ENCODE data around the gene TIPARP. TPM values are rescaled to one million over a fixed set of nuclear protein-coding genes. Genes with fewer than 3 reads are reported as not detected.
A peak's percentile ranks its signal among the peaks of the same experiment; 100 is the strongest.

Gene TIPARP
- total and polyA plus RNA-seq, 2 of the 13 experiments (the other 11 are each of a cell fraction or from before 2014, with no cell fraction given): 7.3 to 19.7 TPM

DNA sequence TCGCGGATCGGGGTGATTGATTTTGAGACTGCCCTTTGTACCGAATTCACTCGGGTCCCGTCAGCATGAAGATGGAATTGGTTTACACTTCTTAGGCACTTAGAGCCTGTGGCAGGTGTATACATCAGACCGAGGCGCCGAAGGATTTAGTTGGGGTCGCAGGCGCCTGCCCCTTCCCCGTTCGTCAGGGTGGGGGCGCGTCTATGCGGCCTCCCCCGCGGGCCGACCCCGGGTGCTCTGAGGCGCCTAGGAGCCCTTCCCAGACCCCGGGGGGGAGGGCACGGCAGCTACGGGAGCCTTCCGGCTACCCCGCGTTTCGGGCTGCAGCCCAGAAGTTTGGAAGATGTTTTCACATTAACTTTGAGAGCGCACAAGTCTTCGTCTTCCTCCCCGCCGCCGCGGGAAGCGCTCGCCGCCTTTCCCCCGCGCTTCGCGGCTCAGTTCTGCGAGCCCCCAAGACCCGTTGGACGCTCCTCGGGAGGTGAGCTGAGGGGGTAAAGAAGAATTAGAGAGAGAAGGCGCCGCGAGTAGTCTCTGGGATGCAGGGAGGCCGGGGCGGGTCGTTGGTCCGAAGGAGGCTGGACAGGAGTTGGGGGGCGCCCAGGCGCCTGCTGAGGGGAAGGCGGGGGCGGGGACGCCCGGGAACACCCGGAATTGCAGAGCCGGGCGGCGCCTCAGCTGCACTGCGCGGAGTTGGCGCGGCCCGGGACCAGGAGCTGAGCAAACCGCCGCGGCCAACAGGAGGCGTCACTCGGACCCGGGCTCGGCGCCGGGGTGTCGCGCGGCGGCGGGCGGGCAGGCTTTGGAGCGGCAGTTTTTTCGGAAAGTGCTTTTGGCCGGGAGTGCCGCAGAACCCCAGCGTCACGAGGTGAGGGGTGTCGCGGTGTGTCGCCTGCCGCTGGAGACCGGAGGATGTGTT is 780 bp downstream of the TIPARP start (continued):
- TF ChIP-seq, protein P1, sequence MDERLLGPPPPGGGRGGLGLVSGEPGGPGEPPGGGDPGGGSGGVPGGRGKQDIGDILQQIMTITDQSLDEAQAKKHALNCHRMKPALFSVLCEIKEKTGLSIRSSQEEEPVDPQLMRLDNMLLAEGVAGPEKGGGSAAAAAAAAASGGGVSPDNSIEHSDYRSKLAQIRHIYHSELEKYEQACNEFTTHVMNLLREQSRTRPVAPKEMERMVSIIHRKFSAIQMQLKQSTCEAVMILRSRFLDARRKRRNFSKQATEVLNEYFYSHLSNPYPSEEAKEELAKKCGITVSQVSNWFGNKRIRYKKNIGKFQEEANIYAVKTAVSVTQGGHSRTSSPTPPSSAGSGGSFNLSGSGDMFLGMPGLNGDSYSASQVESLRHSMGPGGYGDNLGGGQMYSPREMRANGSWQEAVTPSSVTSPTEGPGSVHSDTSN (CRISPR knock-in tag; IDR thresholded peaks at IDR 0.05): no peak

DNA sequence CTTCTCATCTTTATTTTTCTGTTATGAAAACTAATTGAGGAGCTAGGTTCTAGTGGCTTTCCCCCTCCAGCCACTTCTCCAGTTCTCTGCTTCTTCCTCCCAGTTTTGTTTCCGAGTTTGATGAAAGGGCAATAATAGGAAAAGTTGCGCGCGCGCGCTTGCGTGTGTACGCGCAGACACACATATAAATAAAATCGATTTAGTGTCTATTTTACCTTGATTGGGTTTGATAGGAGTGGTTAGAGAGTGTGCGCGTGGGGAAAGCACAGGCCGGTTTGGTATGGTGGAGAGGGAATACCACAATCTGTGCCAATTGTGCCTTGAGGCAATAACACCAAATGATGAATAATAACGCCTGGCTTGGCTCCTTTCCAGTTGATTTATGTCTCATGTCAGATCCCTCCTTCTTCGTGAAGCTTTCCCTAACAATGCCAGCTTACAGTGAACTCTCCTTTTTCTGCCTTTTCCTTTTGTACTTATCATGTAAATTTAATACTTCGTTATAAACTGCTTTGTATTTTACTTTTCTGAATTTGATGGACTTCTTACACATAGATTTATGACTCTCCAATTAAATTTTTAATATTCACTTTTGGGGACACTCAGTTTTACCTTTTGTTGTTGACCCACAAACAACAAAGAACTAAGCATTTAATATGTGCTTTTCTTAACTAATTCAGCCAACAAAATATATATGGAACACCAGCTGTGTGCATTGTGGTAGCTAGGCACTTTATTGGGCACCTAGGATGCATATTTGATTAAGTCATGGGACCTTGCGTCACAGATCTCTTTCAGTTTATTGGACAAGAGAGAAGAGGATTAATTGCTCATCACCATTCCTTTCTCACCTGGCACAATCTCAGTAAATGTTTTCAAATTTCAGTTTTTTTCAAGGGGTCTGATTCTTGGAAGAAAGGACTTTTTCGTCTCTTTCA is 1.7 kb downstream of the TIPARP start:
- peak overlapping the region; percentile 89 for H3K27ac ChIP-seq (ENCODE audit: extremely low read length, insufficient read depth, low read length)
- FAIRE-seq (no peak), DNase-seq (ENCODE audit: low spot score) (peak; percentile 24), ATAC-seq (no peak)
- intact Hi-C loops (cut with micrococcal nuclease; ENCODE audit: unreplicated experiment) (loop anchor here (2.0 to 10.0 kb wide), 5 partner anchors 53 to 521 kb away; partner anchors contain the start of gene LEKR1), in situ Hi-C loops (cut with HindIII; ENCODE audit: extremely low pct_ligation_motif_present, low pct_unique_long_range_greater_than_20kb) (loop anchor here (10.0 kb wide), 3 partner anchors 121 to 459 kb away; partner anchors contain the start of gene SSR3)
- H3K4me3 ChIP-seq (replicated peaks in 1 of 3; ENCODE audit: insufficient read depth in 1 of 3, low read depth in 2 of 3, low read length in 3 of 3): peak overlapping the region; percentile 76 to 96 (median 82)
- peaks cover 62% of the 10 kb centered on the region for H3K79me2 ChIP-seq (ENCODE audit: insufficient read depth, low read length)
- WGBS (ENCODE audit: low lambda C conversion rate): 16% methylated on average over 18 of the region's 18 CpGs
- peaks cover 4 to 23% of the 10 kb centered on the region in 2 experiments; a peak in 4 of 5 replicates for H3K36me3 ChIP-seq (replicated peaks in 1 of 2; ENCODE audit: control insufficient read depth in 1 of 2, insufficient read depth in 2 of 2, low read length in 2 of 2)
- H3K9me3 ChIP-seq (ENCODE audit: low read length): no peaks in the 10 kb centered on the region
- ChIA-PET CTCF (ENCODE audit: low intra/inter-chr PET ratio, low total read pairs) (no interaction called here), POLR2A (interaction anchor here (1.1 to 3.2 kb wide), 4 partner anchors 27 to 499 kb away, joined by 3 to 36 read pairs (median 10); no protein-coding TSS in a partner anchor)
- H3K4me2 ChIP-seq (ENCODE audit: low read depth, low read length): peak overlapping the region; percentile 91
- H3K27me3 ChIP-seq (ENCODE audit: control insufficient read depth in 1 of 2, insufficient read depth in 2 of 2, low read length in 2 of 2): no peaks in the 10 kb centered on the region
- peaks cover 58% of the 10 kb centered on the region for H3K4me1 ChIP-seq (ENCODE audit: insufficient read depth, low read length)
- BruUV-seq (replicated peaks): no TSS peak
- no peak overlapping the region for H2AFZ ChIP-seq (ENCODE audit: low read length)
- peaks cover 25% of the 10 kb centered on the region for H4K20me1 ChIP-seq (ENCODE audit: insufficient read depth, low read length)
- H3K9ac ChIP-seq (ENCODE audit: insufficient read depth, low read depth, low read length): peak overlapping the region; percentile 87
- TF ChIP-seq, protein P2, sequence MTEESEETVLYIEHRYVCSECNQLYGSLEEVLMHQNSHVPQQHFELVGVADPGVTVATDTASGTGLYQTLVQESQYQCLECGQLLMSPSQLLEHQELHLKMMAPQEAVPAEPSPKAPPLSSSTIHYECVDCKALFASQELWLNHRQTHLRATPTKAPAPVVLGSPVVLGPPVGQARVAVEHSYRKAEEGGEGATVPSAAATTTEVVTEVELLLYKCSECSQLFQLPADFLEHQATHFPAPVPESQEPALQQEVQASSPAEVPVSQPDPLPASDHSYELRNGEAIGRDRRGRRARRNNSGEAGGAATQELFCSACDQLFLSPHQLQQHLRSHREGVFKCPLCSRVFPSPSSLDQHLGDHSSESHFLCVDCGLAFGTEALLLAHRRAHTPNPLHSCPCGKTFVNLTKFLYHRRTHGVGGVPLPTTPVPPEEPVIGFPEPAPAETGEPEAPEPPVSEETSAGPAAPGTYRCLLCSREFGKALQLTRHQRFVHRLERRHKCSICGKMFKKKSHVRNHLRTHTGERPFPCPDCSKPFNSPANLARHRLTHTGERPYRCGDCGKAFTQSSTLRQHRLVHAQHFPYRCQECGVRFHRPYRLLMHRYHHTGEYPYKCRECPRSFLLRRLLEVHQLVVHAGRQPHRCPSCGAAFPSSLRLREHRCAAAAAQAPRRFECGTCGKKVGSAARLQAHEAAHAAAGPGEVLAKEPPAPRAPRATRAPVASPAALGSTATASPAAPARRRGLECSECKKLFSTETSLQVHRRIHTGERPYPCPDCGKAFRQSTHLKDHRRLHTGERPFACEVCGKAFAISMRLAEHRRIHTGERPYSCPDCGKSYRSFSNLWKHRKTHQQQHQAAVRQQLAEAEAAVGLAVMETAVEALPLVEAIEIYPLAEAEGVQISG (CRISPR knock-in tag; IDR thresholded peaks at IDR 0.05): 0 out of 2 replicates have a peak, but pooled peaks have one; percentile 2
- TF ChIP-seq, protein P3, sequence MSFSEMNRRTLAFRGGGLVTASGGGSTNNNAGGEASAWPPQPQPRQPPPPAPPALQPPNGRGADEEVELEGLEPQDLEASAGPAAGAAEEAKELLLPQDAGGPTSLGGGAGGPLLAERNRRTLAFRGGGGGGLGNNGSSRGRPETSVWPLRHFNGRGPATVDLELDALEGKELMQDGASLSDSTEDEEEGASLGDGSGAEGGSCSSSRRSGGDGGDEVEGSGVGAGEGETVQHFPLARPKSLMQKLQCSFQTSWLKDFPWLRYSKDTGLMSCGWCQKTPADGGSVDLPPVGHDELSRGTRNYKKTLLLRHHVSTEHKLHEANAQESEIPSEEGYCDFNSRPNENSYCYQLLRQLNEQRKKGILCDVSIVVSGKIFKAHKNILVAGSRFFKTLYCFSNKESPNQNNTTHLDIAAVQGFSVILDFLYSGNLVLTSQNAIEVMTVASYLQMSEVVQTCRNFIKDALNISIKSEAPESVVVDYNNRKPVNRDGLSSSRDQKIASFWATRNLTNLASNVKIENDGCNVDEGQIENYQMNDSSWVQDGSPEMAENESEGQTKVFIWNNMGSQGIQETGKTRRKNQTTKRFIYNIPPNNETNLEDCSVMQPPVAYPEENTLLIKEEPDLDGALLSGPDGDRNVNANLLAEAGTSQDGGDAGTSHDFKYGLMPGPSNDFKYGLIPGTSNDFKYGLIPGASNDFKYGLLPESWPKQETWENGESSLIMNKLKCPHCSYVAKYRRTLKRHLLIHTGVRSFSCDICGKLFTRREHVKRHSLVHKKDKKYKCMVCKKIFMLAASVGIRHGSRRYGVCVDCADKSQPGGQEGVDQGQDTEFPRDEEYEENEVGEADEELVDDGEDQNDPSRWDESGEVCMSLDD (CRISPR knock-in tag; IDR thresholded peaks at IDR 0.05; ENCODE audit: borderline replicate concordance): peak; percentile 10; the same call in 1 of the 2 replicates
- TF ChIP-seq ONECUT2 (CRISPR knock-in tag; IDR thresholded peaks at IDR 0.05) (0 out of 2 replicates have a peak, but pooled peaks have one; percentile 33), IRF2 (CRISPR knock-in tag; IDR thresholded peaks at IDR 0.05) (no peak), MXI1 (IDR thresholded peaks at IDR 0.05; ENCODE audit: borderline replicate concordance, low read depth, low read length) (no peak)
- TF ChIP-seq, protein P4, sequence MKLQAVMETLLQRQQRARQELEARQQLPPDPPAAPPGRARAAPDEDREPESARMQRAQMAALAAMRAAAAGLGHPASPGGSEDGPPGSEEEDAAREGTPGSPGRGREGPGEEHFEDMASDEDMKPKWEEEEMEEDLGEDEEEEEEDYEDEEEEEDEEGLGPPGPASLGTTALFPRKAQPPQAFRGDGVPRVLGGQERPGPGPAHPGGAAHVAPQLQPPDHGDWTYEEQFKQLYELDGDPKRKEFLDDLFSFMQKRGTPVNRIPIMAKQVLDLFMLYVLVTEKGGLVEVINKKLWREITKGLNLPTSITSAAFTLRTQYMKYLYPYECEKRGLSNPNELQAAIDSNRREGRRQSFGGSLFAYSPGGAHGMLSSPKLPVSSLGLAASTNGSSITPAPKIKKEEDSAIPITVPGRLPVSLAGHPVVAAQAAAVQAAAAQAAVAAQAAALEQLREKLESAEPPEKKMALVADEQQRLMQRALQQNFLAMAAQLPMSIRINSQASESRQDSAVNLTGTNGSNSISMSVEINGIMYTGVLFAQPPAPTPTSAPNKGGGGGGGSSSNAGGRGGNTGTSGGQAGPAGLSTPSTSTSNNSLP (IDR thresholded peaks at IDR 0.05; ENCODE audit: low read depth, low read length): peak; percentile 13
